Measurements from ENCODE around the gene NLK.

Gene NLK

DNA sequence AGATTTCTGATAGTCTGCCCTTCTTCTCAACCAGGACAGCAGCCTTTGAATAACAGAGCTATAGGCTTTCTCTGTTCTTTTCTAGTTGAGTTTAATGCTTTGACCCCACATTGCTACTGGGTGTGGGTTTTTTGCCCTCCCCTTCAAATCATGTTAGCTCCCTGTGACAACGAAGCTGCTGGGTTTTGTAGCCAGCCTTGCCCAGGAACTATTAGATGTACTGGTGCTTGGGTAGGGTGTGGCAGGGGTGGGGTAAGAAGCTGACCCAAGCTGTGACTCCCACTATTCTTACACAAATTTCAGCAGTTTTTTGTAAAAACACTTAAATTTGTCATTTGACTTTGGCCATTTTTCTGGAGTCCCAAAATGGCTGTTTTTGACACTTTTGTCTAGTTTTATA, 69.7 kb downstream of the NLK start:
- no peak for TF ChIP-seq CTCF (IDR thresholded peaks at IDR 0.05)
- Histone ChIP-seq H3K4me3 (no peak overlapping the region), H3K27ac (peak overlapping the region in 1 of 2 donors; percentile 9)
- no peak for DNase-seq (ENCODE audit: low spot score)

DNA sequence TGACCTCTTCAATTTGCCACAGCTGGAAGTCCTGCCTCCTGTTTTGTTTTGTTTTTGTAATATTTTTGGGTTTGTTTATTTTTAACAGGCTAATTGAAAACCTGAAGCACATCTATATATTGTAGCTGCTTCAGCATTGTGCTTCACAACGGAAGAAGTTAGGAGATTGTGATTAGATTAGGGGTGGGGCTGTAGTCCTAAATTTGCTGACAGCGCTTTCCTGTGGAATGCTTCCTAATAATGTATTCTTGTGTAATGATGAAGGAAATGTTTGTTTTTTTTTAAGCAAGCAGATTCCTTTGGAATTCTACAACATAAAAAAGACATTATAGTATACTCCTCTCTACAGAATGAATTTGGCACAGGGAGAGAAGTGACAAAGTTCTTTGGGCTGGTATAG, 70.1 kb downstream of the NLK start:
- no peak for DNase-seq (ENCODE audit: low spot score)
- H3K4me3 ChIP-seq, result no peak overlapping the region
- H3K27ac ChIP-seq, result peak overlapping the region in 1 of 2 donors; percentile 9
- TF ChIP-seq CTCF (IDR thresholded peaks at IDR 0.05), result no peak

DNA sequence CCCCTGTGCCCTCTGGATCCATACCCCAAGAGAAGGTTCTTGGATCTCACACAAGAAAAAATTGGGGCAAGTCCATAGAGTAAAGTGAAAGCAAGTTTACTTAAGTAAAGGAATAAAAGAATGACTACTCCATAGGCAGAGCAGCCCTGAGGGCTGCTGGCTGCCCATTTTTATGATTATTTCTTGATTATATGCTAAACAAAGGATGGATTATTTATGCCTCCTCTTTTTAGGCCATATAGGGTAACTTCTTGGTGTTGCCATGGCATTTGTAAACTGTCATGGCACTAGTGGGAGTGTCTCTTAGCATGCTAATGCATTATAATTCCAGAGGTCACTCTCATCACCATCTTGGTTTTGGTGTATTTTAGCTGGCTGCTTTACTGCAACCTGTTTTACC, 70.8 kb downstream of the NLK start:
- TF ChIP-seq CTCF (IDR thresholded peaks at IDR 0.05), result no peak
- no peak overlapping the region for H3K27ac ChIP-seq
- H3K4me3 ChIP-seq, result no peak overlapping the region
- no peak for DNase-seq (ENCODE audit: low spot score)

- H3K27ac ChIP-seq, result no peak overlapping the region
- no peak for DNase-seq (ENCODE audit: low spot score)
- no peak overlapping the region for H3K4me3 ChIP-seq
- TF ChIP-seq CTCF (IDR thresholded peaks at IDR 0.05), result no peak
Observed at GRCh38 chr17:28115046-28115445, 72.6 kb downstream of the NLK start.

DNA sequence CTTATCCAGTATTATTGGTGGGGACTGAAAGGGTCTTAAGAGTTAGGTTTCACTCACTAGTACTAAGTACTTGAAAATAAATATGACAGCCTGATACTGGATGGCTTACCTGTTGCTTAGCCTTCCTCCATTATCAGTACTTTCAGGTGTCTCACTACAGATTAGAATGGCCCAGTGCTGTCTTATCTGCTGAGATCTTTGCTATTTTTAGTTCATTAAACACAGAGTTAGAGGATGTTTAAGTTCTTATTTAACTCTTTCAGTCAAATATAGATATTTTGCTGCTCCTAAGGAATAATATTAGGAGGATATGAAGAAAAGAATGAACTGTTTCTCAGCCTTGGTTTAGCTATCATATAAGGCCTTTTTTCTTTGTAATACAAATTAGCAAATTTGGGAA, 74.8 kb downstream of the NLK start:
- Histone ChIP-seq H3K27ac (no peak overlapping the region), H3K4me3 (no peak overlapping the region)
- no peak for TF ChIP-seq CTCF (IDR thresholded peaks at IDR 0.05)
- DNase-seq (ENCODE audit: low spot score), result no peak

GRCh38 chr17:28118362-28118761, 75.9 kb downstream of the NLK start:
- Histone ChIP-seq H3K27ac (no peak overlapping the region), H3K4me3 (no peak overlapping the region)
- no peak for DNase-seq (ENCODE audit: low spot score)
- TF ChIP-seq CTCF (IDR thresholded peaks at IDR 0.05), result no peak

DNA sequence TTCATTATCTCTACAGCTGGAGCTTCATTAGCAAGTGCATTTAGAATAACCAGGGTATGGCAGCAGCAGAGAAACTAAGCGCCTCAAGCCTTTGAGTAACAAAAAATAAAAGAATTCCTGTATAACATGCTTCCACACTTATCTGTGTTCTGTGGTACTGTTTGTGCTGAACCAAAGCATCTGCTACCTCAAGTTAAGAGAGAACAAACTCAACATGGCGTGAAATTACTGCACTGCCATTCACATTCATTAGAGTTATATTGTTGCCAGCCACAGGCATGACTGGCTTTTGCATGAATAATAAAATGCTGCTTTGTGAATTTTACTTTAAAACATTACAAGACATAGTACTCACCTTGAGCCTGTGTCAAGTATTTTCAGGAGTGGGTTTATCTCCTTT, 76.6 kb downstream of the NLK start:
- H3K4me3 ChIP-seq, result no peak overlapping the region
- no peak for DNase-seq (ENCODE audit: low spot score)
- H3K27ac ChIP-seq, result no peak overlapping the region
- TF ChIP-seq CTCF (IDR thresholded peaks at IDR 0.05), result no peak

Measured in coronary artery (tissue), 2 donors.